Astrocyte of the spinal cord (primary cell): ENCODE measurements around the gene FOXN1.
"Not testable (repeated sequence)": the region's sequence is repeated elsewhere in the genome, so short reads cannot be mapped to it uniquely, and the experiment has no call there.

Experiments
- DNase-seq: peaks from one replicate; pipeline ENCODE4 v3.0.0; 2011; ENCODE audit warnings: low read depth, low spot score
- H3K4me3 ChIP-seq: 2 replicates; pipeline ENCODE4 v1.5.1; 2011; ENCODE audit warnings: low read depth, mild to moderate bottlenecking, low read length, moderate library complexity
- in situ Hi-C: cut with HindIII; loops from 2 replicates; pipeline ENCODE4 v1.10.0; 2017; ENCODE audit warnings: low sequenced_read_pairs
- TF ChIP-seq, protein P1 (sequence below): IDR thresholded peaks from 2 replicates; pipeline ENCODE4 v1.5.1; 2012; ENCODE audit warnings: low read depth, mild to moderate bottlenecking, low read length, inconsistent platforms

Gene FOXN1, protein sequence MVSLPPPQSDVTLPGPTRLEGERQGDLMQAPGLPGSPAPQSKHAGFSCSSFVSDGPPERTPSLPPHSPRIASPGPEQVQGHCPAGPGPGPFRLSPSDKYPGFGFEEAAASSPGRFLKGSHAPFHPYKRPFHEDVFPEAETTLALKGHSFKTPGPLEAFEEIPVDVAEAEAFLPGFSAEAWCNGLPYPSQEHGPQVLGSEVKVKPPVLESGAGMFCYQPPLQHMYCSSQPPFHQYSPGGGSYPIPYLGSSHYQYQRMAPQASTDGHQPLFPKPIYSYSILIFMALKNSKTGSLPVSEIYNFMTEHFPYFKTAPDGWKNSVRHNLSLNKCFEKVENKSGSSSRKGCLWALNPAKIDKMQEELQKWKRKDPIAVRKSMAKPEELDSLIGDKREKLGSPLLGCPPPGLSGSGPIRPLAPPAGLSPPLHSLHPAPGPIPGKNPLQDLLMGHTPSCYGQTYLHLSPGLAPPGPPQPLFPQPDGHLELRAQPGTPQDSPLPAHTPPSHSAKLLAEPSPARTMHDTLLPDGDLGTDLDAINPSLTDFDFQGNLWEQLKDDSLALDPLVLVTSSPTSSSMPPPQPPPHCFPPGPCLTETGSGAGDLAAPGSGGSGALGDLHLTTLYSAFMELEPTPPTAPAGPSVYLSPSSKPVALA

DNA sequence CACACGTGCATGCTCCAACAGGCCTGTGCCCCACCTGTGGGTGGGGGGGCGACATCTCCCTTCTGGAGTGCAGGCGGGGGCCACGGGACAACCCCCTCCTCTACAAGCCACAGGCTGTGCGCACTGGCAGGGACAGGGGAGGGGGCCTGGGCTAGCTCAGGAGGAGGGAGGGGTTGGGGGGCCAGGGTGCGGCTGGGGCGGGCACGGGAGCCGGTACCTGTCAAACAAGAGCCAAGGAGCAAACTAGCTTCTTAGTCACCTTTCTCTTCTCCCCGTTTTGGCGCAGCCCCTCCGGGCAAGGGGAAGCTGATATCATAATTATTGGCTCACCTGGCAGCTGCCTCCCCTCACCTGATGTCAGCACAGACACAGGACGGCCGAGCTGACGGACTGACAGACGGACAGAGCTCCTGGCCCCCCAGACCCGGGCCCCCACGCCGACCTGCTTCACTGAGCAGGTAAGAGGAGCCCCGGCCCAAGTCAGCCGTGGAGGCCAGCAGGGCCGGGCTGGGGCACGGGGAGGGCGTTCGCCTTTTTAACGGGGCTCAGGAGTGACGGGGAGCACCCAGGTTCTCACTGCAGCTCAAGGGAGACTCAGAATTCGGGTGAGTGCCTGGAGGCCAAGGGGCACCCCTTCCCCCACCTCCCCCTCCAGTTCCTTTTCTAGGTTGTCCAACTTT, at the start of gene FOXN1:
FOXN1 (plus strand) TSS at position 363 of the 680 bp plus-strand sequence. CDS start 17,622 bp downstream, outside the sequence.
- no peak for DNase-seq
- no peak within 1 kb of the TSS for H3K4me3 ChIP-seq
- in situ Hi-C loops, result no loop called here
- TF ChIP-seq, protein P1, sequence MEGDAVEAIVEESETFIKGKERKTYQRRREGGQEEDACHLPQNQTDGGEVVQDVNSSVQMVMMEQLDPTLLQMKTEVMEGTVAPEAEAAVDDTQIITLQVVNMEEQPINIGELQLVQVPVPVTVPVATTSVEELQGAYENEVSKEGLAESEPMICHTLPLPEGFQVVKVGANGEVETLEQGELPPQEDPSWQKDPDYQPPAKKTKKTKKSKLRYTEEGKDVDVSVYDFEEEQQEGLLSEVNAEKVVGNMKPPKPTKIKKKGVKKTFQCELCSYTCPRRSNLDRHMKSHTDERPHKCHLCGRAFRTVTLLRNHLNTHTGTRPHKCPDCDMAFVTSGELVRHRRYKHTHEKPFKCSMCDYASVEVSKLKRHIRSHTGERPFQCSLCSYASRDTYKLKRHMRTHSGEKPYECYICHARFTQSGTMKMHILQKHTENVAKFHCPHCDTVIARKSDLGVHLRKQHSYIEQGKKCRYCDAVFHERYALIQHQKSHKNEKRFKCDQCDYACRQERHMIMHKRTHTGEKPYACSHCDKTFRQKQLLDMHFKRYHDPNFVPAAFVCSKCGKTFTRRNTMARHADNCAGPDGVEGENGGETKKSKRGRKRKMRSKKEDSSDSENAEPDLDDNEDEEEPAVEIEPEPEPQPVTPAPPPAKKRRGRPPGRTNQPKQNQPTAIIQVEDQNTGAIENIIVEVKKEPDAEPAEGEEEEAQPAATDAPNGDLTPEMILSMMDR, result no peak

DNA sequence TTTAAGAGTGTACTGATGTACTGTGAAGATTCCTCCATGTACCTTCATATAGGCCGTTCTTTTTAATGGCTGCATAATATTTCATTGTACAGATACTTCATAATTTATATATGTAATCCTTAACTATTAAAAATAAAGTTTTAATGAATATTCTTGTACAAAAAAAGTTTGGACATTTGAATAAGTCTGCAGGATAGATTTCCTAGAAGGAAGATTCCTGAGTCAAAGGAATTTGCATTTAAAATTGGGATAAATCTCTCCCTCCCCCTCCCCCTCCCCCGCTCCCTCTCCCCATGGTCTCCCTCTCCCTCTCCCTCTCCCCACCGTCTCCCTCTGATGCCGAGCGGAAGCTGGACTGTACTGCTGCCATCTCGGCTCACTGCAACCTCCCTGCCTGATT, 48.3 kb upstream of the FOXN1 start:
- H3K4me3 ChIP-seq, result no peak overlapping the region
- DNase-seq, result no peak
- TF ChIP-seq, protein P1, result no peak
- in situ Hi-C loops, result no loop called here

DNA sequence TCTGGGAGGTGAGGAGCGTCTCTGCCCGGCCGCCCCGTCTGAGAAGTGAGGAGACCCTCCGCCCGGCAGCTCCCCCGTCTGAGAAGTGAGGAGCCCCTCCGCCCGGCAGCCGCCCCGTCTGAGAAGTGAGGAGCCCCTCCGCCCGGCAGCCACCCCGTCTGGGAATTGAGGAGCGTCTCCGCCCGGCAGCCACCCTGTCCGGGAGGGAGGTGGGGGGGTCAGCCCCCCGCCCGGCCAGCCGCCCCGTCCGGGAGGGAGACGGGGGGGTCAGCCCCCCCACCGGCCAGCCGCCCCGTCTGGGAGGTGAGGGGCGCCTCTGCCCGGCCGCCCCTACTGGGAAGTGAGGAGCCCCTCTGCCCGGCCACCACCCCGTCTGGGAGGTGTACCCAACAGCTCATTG, 47.3 kb upstream of the FOXN1 start:
- DNase-seq, in situ Hi-C loops, H3K4me3 ChIP-seq: not testable (repeated sequence)

DNA sequence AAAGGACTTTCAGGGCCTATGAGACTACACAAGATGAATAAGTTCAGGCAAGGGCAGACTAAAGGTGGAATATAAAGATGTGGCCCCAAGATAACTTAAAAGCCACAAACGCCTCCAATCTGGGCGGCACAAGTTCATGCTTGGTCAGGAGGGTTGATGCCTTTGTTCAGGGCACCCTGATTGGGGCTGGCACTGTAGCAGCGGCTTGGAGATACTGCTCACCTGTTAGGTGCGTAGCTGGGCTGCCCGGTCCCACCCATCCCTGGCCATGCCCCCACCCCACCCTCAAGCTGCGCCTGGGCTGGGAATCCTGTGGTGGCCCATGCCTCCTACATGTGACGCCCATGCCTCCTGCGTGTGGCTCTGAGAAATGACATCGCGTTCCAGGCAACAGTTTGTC, 45.2 kb upstream of the FOXN1 start:
- TF ChIP-seq, protein P1, result no peak
- DNase-seq, result no peak
- no peak overlapping the region for H3K4me3 ChIP-seq
- in situ Hi-C loops, result no loop called here

DNA sequence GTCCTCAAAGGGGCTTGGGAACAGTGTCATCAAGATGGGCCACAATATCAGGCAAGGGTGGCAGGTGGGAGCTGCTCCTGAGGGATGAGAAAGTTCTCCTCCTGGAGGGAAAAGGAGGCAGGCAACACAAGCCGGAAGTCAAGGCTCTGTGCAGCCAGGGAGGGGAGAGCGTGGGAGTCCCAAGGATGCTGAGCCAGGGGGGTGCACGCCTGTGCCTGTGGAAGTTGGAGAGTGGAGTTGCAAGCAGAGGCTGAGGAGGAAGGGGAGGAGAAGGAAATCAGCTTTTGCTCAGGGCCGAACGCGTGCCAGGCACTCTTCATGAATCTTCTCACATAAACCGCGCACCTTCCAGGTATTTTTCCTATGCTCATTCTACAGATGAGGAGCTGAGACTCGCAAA, 40.1 kb upstream of the FOXN1 start:
- DNase-seq, result no peak
- in situ Hi-C loops, result no loop called here
- TF ChIP-seq, protein P1, result no peak
- no peak overlapping the region for H3K4me3 ChIP-seq

DNA sequence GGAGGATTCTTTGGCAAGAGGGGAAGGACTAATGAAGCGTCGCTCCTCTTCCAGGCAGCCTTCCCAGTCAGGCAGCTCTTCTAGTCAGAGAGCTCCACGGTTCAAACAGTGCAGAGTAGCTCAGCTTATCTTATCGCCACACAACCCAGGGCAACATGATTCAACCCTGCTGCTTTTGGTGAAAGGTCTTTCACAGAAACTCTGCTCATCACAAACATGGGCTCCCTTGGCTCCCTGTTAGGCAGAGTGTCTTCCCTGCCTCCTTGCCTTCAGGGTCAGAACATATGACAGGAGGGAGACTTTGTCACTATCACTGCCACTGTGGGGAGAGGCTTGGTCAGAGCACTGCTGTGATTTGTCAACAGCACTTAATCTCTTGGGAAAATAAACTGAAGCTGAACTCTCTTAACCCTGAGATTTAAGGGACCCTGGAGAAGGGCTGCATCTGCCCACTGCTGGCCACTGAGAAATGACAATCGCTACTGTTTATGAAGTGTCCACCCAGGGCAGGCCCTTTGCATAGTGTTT, 39.6 kb upstream of the FOXN1 start:
- DNase-seq, result no peak
- TF ChIP-seq, protein P1, result no peak
- no peak overlapping the region for H3K4me3 ChIP-seq
- in situ Hi-C loops, result no loop called here
